HepG2 (cell line): Measurements from ENCODE around the gene BCAS3. TPM values are rescaled to one million over a fixed set of nuclear protein-coding genes. Genes with fewer than 3 reads are reported as not detected.

ENCODE experiments used
- ATF7 ChIP-seq, 2 experiments: fragments of 450-650 bp in 1 of 2; sonication (generic) in 1 of 2; formaldehyde crosslinking in 1 of 2; IDR thresholded peaks; 2 replicates each; pipeline versions ENCODE4 v1.4.0 to v1.6.1; 2016 to 2020; ENCODE audit warnings: antibody characterized with exemption in 1 of 2, mild to moderate bottlenecking in 1 of 2, missing genetic modification reagents in 1 of 2
- EP300 ChIP-seq, 3 experiments: sonication (generic) in 1 of 3; formaldehyde crosslinking in 1 of 3; IDR thresholded peaks; 2 replicates each; pipeline versions ENCODE4 v1.5.1 to v1.6.1; 2011 to 2020; ENCODE audit warnings: low read depth in 2 of 3, low read length in 2 of 3, borderline replicate concordance in 1 of 3, improper control_type of control experiment in 1 of 3, mild to moderate bottlenecking in 1 of 3, missing genetic modification reagents in 1 of 3, moderate library complexity in 1 of 3
- FOXO1 ChIP-seq: sonication (generic); formaldehyde crosslinking; IDR thresholded peaks from 2 replicates; pipeline ENCODE4 v1.4.0; 2020; ENCODE audit warnings: missing genetic modification reagents
- HOXA5 ChIP-seq: sonication (generic); formaldehyde crosslinking; IDR thresholded peaks from 2 replicates; pipeline ENCODE4 v1.4.0; 2020; ENCODE audit warnings: missing genetic modification reagents
- MED8 ChIP-seq: sonication (generic); formaldehyde crosslinking; IDR thresholded peaks from 2 replicates; pipeline ENCODE4 v1.8.1; 2023; ENCODE audit warnings: mild to moderate bottlenecking, missing genetic modification reagents; ENCODE audit not compliant: insufficient replicate concordance
- NCOA1 ChIP-seq: sonication (generic); formaldehyde crosslinking; IDR thresholded peaks from 2 replicates; pipeline ENCODE4 v1.9.0; 2021; ENCODE audit warnings: missing genetic modification reagents
- NKX3-1 ChIP-seq: sonication (generic); formaldehyde crosslinking; IDR thresholded peaks from 2 replicates; pipeline ENCODE4 v1.5.0; 2020; ENCODE audit warnings: missing genetic modification reagents
- ZBED4 ChIP-seq: sonication (generic); formaldehyde crosslinking; IDR thresholded peaks from 2 replicates; pipeline ENCODE4 v1.4.0; 2020; ENCODE audit warnings: missing genetic modification reagents, borderline replicate concordance
- ZNF207 ChIP-seq: fragments of 450-650 bp; IDR thresholded peaks from 2 replicates; pipeline ENCODE4 v1.6.1; 2016; ENCODE audit warnings: antibody characterized with exemption, borderline replicate concordance
- ZNF263 ChIP-seq: sonication (generic); formaldehyde crosslinking; IDR thresholded peaks from 2 replicates; pipeline ENCODE4 v1.4.0; 2020; ENCODE audit warnings: missing genetic modification reagents
- ZNF282 ChIP-seq: fragments of 450-650 bp; IDR thresholded peaks from 2 replicates; pipeline ENCODE4 v1.6.1; 2018; ENCODE audit not compliant: partially characterized antibody
- ZNF605 ChIP-seq: sonication (generic); formaldehyde crosslinking; IDR thresholded peaks from 2 replicates; pipeline ENCODE4 v1.8.0; 2022; ENCODE audit warnings: mild to moderate bottlenecking, missing genetic modification reagents
- polyA plus RNA-seq, 8 experiments: library from polyadenylated mRNA; depleted of rRNA in 3 of 8; stranded (reverse) in 7 of 8; unstranded in 1 of 8; fragments of >200 nt; fragmentation: Illumina TruSeq in 4 of 8; extraction: Trizol in 4 of 8; gene quantifications; 2 replicates each; pipeline versions ENCODE4 v1.2.1 to v1.2.3, GENCODE V29; 2011 to 2016; ENCODE audit warnings: low read depth in 4 of 8, missing spikeins in 1 of 8, mixed read lengths in 1 of 8; ENCODE audit not compliant: insufficient read depth in 1 of 8
- total RNA-seq, 5 experiments: library from RNA; depleted of rRNA; stranded (reverse); fragments of >200 nt; fragmentation: Illumina TruSeq; extraction: Trizol; gene quantifications; 2 replicates each; pipeline ENCODE4 v1.2.3, GENCODE V29; 2016; ENCODE audit warnings: low read depth in 1 of 5
- TF ChIP-seq, protein P1 (sequence below): sonication (generic); formaldehyde crosslinking; IDR thresholded peaks from 2 replicates; pipeline ENCODE4 v1.4.0; 2020; ENCODE audit warnings: missing genetic modification reagents

Gene BCAS3
- total and polyA plus RNA-seq, 2 of the 13 experiments (the other 11 are each of a cell fraction or from before 2014, with no cell fraction given) = 10.7 to 11.2 TPM

DNA sequence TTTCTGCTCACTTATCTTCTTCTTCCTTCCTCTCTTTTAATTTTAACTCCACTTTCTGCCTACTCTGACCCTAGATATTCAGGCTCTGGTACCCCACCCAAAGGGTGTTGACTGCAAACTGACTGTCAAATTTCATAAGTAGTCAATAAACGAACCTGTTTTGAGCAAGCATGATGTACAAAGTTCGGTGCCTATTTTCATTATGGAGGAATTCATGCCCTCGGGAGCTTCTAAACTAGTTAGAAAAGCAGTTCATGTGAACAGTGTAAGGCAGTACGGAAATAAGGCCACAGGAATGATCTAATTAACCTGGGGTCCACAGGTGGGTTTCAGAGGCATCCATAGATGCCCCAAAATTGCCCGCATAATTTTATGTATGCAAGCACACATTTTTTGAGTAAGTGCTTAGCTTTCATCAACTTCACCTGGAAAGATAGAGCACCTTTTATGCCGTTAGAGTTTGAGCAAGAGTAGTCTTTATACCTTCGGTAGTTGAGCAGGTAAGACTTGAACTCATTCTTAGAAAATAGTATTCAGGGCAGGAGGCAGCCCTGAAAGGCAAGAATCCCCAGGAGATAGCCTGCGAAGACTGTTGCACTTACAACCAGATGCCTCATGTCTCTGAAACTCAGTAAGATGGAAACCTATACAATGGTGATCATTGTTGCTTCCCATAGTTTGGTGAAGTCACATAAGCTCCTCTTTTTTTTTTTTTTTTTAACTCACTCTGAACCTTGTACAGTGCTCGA is 685.4 kb downstream of the BCAS3 start (continued):
- no peak for TF ChIP-seq ZBED4 (CRISPR knock-in tag)
- no peak for TF ChIP-seq ZNF207
- no peak for TF ChIP-seq ATF7 (IDR thresholded peaks at IDR 0.05)
- TF ChIP-seq ATF7 (CRISPR knock-in tag; IDR thresholded peaks at IDR 0.05) = no peak
- TF ChIP-seq NCOA1 (CRISPR knock-in tag) = peak; percentile 27; the same call in 1 of the 2 replicates
- no peak for TF ChIP-seq ZNF282
- 0 out of 2 replicates have a peak, but pooled peaks have one; percentile 9 for TF ChIP-seq ZNF605 (CRISPR knock-in tag)
- 0 out of 2 replicates have a peak, but pooled peaks have one; percentile 44 for TF ChIP-seq NKX3-1
- TF ChIP-seq HOXA5 (CRISPR knock-in tag) = peak; percentile 58; the same call in 1 of the 2 replicates
- TF ChIP-seq, protein P1, sequence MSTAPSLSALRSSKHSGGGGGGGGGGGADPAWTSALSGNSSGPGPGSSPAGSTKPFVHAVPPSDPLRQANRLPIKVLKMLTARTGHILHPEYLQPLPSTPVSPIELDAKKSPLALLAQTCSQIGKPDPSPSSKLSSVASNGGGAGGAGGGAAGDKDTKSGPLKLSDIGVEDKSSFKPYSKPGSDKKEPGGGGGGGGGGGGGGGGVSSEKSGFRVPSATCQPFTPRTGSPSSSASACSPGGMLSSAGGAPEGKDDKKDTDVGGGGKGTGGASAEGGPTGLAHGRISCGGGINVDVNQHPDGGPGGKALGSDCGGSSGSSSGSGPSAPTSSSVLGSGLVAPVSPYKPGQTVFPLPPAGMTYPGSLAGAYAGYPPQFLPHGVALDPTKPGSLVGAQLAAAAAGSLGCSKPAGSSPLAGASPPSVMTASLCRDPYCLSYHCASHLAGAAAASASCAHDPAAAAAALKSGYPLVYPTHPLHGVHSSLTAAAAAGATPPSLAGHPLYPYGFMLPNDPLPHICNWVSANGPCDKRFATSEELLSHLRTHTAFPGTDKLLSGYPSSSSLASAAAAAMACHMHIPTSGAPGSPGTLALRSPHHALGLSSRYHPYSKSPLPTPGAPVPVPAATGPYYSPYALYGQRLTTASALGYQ (CRISPR knock-in tag) = peak; percentile 8; the same call in 1 of the 2 replicates
- peak in 1 of 2 experiments; percentile 58; a peak in 1 of 4 replicates for TF ChIP-seq EP300 (IDR thresholded peaks at IDR 0.05; ENCODE audit: low read depth in 2 of 2, low read length in 2 of 2)
- no peak for TF ChIP-seq EP300 (CRISPR knock-in tag; IDR thresholded peaks at IDR 0.05; ENCODE audit: borderline replicate concordance)
- TF ChIP-seq FOXO1 (CRISPR knock-in tag) = peak; percentile 72
- TF ChIP-seq MED8 (CRISPR knock-in tag) = no peak
- no peak for TF ChIP-seq ZNF263 (CRISPR knock-in tag)
